Activated CD4-positive, alpha-beta T cell treated with anti-CD3 and anti-CD28 coated beads for 24 hours (primary cell): ENCODE measurements around the gene MRAP2.
"Not testable (repeated sequence)": the region's sequence is repeated elsewhere in the genome, so short reads cannot be mapped to it uniquely, and the experiment has no call there.

Experiments
- DNase-seq, 2 donors: peaks; one replicate each; pipeline ENCODE4 v3.0.0-alpha.2; 2020; ENCODE audit warnings: low read depth in 2 of 2

Gene MRAP2

GRCh38 chr6:84028350-84028749 is 5.2 kb upstream of the MRAP2 start:
- no peak for DNase-seq

DNA sequence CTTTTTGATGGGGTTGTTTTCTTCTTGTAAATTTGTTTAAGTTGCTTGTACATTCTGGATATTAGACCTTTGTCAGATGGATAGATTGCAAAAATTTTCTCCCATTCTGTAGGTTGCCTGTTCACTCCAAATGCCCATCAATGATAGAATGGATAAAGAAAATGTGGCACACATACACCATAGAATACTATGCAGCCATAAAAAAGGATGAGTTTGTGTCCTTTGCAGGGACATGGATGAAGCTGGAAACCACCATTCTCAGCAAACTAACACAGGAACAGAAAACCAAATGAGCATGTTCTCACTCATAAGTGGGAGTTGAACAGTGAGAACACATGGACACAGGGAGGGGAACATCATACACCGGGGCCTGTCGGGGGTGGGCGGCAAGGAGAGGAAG is 1.6 kb upstream of the MRAP2 start:
- DNase-seq: not testable (repeated sequence)

DNA sequence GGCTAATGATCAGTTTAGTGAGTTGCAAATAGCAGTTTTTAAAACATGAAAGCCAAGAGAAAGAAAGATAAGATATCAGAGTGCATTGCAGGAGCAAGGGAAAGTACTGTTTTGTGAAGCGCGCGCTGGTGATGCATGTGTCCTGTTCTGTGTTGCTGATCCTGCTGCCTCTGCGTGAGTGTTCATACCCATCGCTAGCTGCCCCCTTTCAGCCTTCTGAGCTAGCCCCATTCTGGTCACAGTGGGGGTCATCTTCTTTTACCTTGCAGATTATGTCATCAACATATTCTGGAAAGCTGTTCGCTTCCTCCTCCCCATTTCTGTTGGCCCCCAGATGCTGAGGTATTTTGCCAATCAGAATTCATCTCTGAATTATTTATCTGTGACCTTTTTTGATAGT is 1.9 kb downstream of the MRAP2 start:
- DNase-seq: no peak

DNA sequence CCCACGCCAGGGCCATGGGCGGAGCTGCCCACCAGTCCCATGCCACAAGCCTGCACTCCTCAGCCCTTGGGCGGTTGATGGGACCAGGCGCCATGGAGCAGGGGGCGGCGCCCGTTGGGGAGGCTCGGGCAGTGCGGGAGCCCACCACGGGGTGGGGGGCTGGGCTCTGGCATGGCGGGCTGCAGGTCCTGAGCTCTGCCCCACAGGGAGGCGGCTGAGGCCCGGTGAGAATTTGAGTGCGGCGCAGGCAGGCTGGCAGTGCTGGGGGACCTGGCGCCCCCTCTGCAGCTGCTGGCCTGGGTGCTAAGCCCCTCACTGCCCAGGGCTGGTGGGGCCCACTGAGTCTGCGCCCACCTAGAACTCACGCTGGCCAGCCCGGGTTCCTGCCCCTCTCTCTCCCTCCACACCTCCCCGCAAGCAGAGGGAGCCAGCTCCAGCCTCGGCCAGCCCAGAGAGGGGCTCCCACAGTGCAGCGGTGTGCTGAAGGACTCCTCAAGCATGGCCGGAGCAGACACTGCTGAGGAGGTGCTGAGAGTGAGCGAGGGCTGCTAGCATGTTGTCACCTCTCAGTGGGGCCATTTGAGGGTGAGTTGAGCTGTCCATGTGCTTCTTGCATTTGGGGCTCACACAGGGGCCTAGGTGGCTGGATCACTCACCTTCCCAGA is 4.0 kb downstream of the MRAP2 start:
- no peak for DNase-seq

- DNase-seq: no peak
These were observed 9.0 kb downstream of the MRAP2 start for GRCh38 chr6:84042603-84043002.

DNA sequence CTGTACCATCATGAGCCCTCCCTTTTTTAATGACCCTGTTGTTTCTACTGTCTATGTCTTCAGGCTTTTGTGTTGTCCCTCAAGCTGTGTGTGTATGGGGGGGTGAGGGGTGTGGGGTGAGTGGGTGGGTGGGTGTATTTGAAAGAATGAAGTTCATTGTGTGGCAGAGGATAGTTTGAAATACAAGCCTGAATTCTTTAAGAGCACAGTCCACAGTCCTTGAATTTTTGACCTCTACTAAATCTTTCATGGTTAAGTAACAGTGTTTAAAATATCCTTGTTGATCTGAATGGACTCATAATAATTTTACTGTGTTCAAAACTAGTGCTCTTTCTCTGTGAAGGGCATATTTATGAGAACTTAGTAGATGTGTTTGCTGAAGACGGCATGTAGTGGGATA is 10.0 kb downstream of the MRAP2 start:
- DNase-seq: no peak

DNA sequence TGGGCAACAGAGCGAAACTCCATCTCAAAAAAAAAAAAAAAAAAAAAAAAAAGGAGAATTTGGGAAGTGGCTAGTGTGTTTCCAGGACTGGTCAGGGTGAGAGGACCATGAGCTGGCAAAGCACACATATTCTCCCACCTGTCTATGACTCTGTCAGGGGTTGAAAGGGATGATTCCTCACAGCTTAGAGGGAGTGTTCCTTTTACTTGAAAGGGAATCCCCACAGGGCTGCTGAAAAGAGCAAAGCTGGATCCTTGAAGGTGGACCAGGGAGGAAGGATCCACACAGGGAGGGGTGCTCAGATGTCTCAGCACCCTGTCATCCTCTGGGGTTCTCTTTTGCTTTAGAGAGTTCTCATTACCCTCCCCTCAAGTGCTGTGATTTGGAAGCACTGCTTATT is 13.2 kb downstream of the MRAP2 start:
- no peak for DNase-seq

GRCh38 chr6:84048588-84048987 is 15.0 kb downstream of the MRAP2 start:
- no peak for DNase-seq

DNA sequence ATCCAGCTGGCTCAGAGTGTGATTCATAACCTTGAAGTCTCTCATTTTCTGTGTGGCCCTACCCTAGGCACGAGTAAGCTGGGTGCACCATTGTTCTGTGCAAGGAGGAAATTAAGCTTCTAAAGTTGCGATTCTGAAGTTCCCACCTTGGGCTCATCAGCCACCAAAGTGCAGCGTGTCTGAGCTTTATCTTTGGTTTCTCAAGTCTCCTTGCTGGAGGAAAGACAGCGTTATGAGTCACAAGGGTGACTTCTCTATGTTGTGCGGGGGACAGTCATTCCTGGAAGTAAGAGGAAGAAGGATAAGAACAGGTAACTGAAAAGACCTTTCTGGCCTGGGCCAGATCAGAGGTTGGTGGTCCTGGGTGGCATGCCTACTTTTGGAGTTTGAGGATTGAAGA is 16.8 kb downstream of the MRAP2 start:
- DNase-seq: no peak

- DNase-seq: no peak
These were observed 18.8 kb downstream of the MRAP2 start for GRCh38 chr6:84052204-84052882.

- no peak for DNase-seq
These were observed 19.3 kb downstream of the MRAP2 start for GRCh38 chr6:84052883-84053241.

- DNase-seq: no peak
These were observed 22.1 kb downstream of the MRAP2 start for GRCh38 chr6:84055647-84056046.

DNA sequence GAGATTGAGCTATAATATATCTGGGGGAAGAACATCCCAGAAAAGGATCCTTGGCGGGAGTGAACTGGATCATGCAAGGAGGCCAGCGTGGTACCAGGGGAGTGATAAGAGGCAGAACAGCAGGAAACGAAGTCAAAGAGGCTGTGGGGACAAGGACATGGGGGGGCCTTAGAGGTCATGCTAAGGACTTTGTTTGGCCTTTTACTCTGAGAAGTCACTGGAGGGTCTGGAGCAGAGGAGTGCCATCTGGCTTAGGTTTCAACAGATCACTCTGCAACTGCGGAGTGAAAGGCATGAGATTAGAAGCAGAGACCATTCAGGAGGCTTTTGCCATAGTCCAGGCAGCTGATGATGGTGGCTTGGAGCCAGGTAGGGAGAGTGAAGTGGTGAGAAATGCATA is 24.3 kb downstream of the MRAP2 start:
- DNase-seq: no peak

GRCh38 chr6:84059082-84059481 is 25.5 kb downstream of the MRAP2 start:
- no peak for DNase-seq

DNA sequence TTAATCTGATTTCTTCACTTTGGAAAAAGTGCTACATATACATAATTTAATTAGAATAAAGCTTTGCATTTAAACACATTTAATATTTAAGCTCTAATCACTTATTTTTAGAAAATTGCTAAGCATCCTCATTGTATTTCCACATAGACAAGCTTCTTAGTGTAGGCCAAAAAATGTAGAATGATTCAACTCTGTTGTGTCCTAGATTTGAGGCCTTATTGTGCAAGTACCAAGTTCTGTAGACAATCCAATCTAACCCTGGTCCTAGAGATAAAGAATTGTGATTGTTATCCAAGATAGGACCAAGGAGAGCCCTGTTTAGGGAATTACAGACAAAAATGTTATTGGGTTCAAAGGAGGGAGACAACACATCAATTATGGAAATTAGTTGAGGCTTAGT is 27.6 kb downstream of the MRAP2 start:
- DNase-seq: no peak

- no peak for DNase-seq
These were observed 28.2 kb downstream of the MRAP2 start for GRCh38 chr6:84061613-84062398.

GRCh38 chr6:84062519-84063154 is 29.1 kb downstream of the MRAP2 start:
- DNase-seq: no peak

- no peak for DNase-seq
These were observed 32.2 kb downstream of the MRAP2 start for GRCh38 chr6:84065693-84066290.

GRCh38 chr6:84066536-84066935 is 33.0 kb downstream of the MRAP2 start:
- DNase-seq: no peak

DNA sequence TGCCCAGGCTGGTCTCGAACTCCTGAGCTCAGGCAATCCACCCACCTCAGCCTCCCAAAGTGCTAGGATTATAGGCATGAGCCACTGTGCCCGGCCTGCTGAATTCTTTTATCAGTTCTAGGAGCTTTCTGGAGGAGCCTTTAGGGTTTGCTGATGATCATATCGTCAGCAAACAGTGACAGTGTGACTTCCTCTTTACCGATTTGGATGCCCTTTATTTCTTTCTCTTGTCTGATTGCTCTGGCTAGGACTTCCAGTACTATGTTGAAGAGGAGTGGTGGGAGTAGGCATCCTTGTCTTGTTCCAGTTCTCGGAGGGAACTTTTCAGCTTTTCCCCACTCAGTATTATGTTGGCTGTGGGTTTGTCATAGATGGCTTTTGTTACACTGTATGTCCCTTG is 35.3 kb downstream of the MRAP2 start:
- not testable (repeated sequence) for DNase-seq

- DNase-seq: no peak
These were observed 38.9 kb downstream of the MRAP2 start for GRCh38 chr6:84072442-84072997.
